Glomerular endothelial cell (primary cell): ENCODE results near the gene LRCH1. TPM values are rescaled to one million over a fixed set of nuclear protein-coding genes. Genes with fewer than 3 reads are reported as not detected.
"Not testable (repeated sequence)": the region's sequence is repeated elsewhere in the genome, so short reads cannot be mapped to it uniquely, and the experiment has no call there.

Experiments used
- DNase-seq: peaks from one replicate; pipeline ENCODE4 v3.0.0-alpha.2; 2011; ENCODE audit warnings: low read depth, low spot score; ENCODE audit errors: extremely low read depth
- total RNA-seq: library from RNA; depleted of rRNA; stranded (reverse); fragments of >200 nt; gene quantifications from 2 replicates; pipeline ENCODE4 v1.2.3, GENCODE V29; 2015

LRCH1 gene, protein sequence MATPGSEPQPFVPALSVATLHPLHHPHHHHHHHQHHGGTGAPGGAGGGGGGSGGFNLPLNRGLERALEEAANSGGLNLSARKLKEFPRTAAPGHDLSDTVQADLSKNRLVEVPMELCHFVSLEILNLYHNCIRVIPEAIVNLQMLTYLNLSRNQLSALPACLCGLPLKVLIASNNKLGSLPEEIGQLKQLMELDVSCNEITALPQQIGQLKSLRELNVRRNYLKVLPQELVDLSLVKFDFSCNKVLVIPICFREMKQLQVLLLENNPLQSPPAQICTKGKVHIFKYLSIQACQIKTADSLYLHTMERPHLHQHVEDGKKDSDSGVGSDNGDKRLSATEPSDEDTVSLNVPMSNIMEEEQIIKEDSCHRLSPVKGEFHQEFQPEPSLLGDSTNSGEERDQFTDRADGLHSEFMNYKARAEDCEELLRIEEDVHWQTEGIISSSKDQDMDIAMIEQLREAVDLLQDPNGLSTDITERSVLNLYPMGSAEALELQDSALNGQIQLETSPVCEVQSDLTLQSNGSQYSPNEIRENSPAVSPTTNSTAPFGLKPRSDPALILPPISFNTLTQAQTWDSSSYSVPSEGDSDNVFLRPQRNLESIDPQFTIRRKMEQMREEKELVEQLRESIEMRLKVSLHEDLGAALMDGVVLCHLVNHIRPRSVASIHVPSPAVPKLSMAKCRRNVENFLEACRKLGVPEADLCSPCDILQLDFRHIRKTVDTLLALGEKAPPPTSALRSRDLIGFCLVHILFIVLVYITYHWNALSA
- total RNA-seq: 17.7 and 36.8 TPM in 2 replicates

DNA sequence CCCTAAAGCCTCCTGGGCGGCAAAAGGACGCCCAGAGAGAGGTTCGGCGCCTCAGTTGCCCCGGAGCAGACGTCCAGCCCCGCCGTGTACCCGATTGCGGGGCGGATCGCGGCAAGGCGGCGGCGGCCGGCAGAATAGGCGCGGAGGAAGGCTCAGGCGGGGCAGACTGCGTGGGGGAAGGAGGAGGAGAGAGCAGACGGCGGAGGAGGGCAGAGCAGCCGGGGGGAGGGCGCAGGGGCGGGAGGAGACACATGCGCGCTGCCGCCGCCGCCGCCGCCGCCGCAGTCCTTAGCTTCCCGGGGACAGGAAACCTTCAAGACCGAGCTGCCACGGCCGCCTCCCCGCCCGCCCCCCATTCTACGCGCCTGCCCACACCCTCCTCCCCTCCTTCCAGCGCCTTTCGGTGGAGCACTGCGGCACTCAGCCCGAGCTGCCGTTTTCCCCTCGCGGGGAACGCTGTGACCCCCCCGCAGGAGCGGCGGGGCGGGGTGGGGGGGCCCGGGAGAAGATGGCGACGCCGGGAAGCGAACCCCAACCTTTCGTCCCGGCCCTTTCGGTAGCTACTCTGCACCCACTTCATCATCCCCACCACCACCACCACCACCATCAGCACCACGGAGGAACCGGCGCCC lies at the start of gene LRCH1:
LRCH1 (plus strand) TSS at position 282 of the 632 bp plus-strand sequence; CDS start at position 509, 227 bp downstream.
- no peak for DNase-seq

DNA sequence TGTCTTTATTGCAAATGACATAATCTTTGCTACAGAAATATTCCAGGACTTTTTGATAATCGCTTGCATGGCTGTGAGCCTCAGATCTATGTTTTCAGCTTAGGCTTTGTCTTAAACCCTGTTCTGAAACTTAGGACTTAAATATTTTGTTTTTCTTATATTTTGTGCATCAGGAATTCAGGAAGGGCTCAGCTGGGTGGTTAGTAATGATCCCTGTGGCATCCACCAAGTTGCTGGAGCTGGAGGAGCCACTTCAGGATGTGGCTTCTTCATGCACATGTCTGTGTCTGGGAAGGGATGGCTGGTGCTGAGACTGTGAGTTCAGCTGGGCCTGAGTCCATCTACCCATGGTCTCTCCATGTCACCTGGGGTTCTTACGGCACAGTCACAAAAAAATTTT lies 48.9 kb upstream of the LRCH1 start:
- no peak for DNase-seq

DNA sequence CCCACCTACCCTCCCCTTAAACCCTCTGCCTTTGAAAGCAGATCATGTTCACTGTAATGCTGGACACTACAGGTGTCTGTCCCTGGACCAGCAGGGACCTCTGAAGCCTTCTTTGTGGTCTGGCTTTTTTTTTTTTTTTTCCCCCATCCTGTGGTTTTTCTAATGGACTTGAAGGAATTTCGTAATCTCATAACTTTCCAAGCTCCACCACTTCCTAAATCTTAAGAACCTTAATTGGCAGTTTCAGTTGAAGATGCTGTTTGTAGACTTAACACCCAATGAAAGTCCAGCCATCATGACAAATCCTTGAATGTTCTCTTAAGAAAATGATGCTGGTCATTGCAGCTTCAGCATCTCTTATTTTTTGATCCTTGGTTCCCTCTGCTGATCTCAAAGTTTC lies 45.0 kb upstream of the LRCH1 start:
- no peak for DNase-seq

DNA sequence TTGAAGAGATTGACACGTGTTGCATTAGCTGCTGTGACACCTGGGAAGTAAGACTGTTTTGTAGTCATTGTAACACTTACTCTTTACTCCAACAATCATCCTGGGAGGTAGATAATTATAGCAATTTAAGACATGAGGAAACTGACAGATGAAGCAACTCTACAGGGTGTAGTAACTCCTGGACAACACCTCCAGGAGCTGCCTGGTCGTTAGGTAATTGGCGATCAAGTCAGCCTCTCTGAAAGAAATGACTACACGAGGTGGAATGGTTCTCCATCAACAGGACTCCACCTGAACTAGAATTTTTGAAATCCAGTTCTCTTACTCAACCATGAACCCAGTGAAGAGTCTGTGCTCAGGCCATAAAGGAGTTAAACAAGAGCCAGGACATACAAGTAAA lies 43.0 kb upstream of the LRCH1 start:
- no peak for DNase-seq

DNA sequence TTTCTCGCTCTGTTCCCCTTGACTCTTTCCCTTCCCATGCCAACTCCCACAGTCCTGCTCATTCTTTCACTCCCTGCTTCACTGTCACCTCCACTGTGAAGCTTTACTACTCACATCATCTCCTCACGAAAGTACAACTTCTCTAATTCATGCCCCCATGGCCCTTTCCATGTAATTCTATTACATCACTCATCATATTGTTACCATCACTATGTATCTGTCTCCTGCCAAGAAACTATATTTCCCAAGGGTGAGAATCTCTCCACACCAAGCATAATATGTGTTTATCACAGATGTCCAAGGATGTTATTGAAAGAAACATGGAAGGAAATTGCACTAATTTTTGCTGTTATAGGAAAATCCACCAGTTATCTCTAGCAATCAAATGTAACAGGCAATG lies 37.2 kb upstream of the LRCH1 start:
- no peak for DNase-seq

DNA sequence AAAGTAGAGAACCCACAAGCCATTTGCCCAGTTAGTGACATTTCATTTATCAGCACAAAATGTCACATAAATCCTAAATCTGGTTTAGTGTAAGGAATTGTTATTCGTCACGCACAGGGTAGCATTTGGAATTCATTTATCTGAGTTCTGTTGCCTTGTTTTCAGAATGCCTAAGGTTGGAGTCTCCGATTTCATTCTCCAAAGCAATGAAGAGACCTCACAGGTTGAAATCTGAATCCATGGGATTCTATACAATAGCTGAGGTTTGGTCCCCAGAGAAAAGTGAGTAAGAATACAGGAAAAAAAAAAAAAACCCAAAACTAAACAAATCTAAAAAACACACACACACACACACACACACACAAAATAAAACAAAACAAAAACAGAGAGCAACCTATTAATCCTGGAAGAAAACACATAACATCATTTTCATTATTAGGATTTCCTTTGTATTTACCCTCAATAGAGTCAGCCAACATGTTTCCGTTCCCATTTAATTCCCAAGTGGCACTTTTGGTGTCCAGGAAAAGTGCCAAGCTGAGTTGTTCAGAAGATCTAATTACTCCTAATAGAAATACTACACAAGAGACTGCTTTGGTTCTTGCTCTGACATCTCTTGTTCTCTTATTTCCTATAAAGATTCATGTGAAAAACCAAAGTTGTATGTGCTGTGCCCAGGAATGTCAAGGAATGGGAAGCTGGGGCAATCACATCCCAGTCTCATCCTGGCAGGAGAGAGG lies 36.2 kb upstream of the LRCH1 start:
- DNase-seq: no peak

DNA sequence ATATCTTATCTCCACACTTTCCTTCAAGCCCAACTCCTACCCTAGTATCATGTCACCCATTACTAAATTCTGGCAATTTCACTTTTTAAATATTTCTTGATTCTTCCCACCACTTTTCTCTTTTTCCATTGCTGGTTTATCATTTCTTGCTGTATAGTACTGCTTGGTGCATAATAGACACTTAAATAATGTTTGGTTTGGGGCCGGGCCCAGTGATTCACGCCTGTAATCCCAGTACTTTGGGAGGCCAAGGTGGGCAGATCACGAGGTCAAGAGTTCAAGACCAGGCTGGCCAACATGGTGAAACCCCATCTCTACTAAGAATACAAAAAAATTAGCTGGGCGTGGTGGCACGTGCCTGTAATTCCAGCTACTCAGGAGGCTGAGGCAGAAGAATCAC lies 35.2 kb upstream of the LRCH1 start:
- DNase-seq: not testable (repeated sequence)

DNA sequence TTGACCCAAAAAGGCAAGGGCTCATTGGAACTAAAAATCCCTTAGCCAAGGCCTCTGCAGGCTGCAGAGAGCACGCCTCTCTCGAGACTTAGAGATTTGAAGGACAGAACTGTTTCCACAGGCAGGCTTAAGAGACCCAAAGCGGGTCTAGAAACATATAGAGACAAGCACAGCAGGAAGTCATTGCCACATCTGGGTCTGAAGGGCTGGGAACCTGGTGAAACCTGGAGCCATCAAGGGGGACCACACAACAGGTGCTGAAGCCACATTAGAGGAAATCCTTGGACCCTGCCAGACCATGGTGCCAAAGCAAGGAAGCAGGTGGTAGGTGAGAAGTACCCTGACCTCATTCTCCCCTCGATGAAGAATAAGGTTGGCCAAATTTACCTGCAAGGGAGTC lies 33.8 kb upstream of the LRCH1 start:
- no peak for DNase-seq

DNA sequence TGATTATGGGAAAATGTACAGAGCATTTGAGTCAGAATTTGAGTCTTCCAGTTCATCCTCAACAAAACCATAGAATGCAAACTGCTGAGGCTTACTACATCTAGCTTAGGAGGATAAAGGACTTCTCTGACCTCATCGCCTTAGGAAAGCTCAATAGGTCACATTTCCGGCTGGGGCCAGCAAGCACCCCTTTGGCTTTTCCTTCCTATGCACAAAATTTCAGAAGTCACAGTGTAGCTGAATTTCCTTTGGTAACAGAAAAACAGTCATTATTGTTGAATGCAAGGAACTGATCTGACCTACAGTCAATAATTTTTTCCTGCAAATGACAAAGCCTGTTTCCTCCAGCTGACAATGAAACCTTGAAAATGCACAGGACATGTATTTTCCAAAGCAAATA lies 32.8 kb upstream of the LRCH1 start:
- peak; percentile 62 for DNase-seq

DNA sequence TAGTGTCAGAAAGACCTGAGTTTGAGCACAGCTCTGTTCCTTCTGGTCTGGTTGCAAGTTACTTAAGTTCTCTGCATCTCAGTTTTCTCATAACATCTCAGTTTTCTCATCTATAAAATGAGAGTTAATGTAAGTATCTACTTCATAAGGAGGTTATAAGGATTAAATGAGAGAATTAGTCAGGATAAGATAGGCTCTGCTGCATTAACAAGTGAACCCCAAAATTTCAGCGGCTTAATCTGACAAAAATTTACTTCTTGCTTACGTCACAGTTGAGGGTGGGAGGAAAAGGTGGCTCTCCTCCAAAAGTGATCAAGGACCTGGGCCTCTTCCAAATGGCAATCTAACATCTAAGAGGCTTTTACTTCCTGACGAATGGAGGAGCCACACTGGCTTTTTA lies 31.5 kb upstream of the LRCH1 start:
- DNase-seq: no peak

DNA sequence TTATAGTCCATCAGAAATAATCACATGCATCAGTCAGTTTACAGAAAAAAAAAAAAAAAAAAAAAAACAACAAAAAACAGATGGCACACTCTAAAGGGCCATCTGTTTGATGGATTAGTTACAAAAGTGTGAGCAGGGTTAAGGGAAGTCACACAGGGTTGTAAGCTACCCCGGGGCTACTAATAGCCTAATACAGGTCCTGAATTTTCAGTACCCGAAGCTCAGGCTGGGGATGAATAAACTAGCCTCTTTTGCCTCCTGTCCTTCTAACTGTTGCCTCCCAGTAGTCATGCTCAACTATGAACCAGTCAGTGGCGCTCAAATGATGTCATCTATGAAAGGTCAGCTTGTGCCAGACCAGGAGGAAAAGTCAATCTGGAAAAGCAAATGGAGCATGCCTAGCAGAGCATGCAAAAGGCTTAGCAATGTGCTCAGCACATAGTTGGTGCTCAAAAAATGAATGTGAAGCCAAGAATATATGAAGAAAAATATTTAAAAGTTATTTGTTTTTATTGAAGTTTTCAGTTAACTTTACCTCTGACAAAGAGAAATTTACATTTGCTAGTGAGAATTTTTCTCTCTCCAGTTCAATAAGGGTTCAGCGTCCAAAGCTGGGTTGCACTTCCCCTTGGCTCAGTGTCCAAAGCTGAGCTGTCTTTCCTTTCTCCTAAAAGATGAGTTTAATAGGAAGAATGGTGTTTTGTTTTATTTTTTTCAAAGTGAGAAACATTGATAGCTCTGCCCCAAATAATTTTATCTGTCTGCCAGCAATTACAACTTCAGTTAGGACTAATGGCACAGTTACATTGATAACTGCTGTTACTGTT lies 30.8 kb upstream of the LRCH1 start:
- DNase-seq: no peak

DNA sequence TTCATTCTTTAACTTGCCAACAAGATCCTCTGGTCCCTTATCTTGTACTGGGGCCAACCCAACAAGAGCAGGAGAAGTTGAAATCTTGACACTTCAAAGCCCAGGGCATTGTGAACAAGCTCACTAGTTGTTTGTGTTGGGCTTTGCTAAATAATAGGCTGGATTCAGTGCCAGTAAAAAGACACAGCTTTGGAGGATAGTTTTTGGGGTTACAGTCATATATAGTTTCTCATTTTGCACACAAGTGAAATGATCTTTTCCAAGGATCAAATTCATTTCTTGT lies 30.3 kb upstream of the LRCH1 start:
- no peak for DNase-seq

DNA sequence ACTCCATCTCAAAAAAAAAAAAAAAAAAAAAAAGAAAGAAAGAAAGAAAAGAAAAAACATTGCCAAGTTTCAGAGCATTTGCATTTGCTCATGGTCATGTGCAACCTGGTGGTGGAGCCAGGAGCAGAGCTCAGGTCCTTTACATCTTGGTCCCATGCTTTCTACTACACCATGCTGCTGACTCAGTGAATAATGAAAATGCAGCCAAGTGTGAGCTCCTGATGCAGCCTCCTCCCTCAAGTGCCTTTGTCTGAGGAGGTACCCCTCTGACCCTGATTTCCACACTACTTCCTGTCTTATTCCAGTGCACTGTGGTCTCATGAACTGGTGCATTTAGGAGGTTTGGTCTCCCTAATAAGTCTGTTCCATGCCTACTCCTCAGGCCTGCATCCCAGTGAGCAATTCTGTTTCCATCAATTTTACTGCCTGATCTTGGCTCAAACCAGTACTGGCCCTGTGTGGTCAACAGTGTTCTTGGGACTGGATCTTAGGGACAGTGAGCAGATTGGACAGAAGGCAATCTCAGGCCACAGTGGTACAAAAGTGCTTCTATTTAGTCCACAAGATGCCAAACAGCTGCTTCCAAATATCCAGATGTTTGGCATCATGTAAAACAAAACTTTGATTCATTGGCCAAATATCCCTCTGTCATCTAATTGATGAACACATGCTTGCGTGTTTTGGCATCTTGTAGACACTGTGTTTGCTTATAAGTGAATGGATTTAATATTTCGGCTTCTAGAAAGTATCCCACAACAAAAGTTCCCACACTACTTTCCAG lies 28.8 kb upstream of the LRCH1 start:
- no peak for DNase-seq

DNA sequence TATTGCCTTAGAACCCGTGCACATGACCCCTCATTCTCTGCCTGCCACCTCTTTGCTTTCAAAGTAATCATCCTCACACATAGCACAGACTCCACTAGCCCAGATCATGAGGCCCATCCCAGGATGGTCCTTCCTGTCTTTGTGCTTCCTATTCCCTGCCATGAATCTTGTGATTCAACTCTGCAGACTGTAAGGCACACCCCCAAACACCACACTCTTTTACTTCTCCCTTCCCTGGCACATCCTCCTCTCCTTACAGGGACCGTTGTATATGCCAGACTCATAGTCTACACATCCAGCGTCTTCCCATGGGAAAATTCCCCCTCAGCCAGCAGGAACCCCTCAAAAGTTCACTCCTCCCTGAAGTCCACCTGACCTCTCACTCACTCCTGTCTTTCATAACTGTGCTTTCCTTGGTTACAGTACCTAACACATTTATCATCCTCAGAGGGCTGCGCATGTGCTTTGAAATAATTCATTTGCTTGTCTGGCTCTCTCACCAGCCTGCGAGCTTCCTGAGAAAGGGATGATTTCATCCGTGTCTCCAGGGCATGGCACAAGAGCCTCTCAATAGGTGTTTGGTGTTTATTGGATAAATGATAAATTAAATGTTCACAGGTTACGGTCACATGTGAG lies 26.8 kb upstream of the LRCH1 start:
- no peak for DNase-seq

DNA sequence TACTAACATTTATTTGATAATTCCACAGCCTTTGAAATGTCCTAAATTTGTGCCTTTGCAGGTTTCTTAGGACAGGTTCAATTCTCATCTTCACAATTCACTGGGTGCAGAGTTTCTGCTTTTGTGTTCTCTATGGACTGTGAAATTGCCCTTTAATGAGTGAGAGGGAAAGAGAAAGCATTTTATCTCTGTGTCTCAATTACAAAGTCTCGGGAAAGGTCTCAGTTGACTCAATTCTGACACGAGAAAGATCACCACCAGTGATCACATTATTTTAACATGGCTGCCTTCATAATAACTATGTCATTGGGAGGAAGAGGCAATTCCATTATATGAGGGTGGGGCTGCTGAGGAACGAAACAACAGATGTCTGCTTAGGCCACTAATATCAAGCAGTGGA lies 26.2 kb upstream of the LRCH1 start:
- no peak for DNase-seq

DNA sequence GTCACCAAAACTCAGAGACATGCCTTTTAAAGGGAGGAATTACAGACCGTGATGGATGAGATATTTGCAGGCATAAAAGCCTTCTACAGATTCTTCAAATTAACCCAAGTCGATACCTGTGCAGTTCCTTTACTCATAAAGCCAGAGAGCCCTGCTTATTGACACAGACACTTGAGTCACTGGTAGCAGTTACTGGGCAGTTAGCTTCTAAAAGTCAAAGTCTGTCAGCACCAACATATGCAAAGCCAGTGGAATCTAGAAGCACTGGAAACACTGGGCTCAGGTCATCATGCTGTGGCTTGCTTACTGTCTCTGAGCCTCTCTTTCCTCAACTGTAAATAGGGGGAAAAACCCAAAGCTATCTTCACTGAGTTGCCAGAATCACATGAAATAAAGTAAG lies 25.7 kb upstream of the LRCH1 start:
- no peak for DNase-seq

DNA sequence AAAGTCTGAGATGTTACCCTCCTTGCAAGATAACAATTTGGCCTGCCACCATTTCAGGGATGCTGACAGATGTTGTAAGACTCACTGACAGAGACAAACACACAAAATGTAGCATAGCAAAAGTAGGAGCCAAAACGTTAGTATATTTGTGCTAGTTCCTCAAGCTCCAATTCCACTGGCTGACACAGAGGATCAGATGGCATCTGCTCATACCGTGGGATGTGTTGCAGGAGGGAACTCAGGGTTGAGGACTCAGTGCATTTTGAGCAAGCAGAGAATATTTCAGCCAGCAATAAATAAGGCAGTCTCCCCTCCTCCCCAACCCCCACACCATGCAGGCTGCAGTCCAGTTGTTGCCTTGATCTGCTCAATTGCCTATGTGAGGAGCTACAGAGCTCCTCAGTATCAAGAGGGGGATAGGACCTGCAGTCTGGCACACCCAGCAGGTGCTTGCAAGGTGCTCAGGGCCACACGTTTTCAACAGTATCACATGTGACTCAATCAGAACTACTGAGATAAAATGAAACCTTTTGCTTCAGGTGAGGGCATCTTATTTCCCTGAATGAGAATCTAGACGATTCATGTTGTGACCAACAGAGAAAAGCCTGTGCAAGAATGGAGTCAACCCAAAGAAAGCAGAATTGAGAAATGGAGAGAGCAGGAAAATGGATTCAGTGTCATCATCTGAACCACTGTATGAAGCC lies 23.6 kb upstream of the LRCH1 start:
- no peak for DNase-seq

DNA sequence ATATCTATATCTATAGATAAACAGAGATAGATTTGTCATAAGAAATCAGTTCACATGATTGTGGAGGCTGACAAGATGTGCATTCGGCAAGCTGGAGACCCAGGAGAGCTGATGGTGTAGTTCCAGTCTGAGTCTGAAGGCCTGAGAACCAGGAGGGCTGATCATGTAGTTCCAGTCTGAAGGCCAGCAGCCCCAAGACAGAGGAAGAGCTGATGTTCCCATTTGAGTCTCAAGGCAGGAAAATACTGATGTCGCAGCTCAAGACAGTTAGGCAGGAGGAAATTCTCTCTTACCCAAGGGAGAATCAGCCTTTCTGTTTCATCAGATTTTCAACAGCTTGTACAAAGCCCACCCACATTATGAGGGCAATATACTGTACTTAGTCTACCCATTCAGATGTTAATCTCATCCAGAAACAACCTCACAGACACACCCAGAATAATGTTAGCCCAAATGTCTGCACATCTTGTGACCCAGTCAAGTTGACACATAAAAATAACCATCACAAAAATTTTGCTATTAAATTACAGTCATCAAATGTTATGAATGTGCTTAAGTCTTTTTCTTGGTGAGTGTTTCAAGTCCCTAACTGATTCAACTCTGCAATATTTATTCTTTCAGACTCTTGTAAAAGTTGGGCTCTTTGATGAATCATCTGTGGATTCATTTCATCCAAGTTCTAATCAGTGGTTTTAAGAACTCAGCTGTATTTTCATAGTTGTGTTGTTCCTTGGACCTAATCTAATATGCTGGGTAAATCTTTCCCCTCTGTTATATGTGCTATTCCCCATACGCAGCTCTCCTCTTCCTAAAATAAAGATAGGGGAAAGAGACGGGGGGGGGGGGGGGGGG lies 22.7 kb upstream of the LRCH1 start:
- DNase-seq: no peak
